Fibroblast of mammary gland (primary cell): ENCODE results near the gene EFNA5.

Experiments
- DNase-seq: peaks from one replicate; pipeline ENCODE4 v3.0.0-alpha.2; 2010; ENCODE audit warnings: low read depth
- H3K4me3 ChIP-seq: 2 replicates; pipeline ENCODE4 v1.5.1; 2011; ENCODE audit warnings: low read depth, mild to moderate bottlenecking, low read length, moderate library complexity; ENCODE audit not compliant: control insufficient read depth
- TF ChIP-seq, protein P1 (sequence below): conservative IDR thresholded peaks from 2 replicates; pipeline ENCODE4 v1.5.1; 2011; ENCODE audit warnings: low read depth, low read length, inconsistent platforms; ENCODE audit not compliant: control insufficient read depth, insufficient read depth

EFNA5 gene

GRCh38 chr5:107519900-107520354, 150.8 kb downstream of the EFNA5 start:
- TF ChIP-seq, protein P1, sequence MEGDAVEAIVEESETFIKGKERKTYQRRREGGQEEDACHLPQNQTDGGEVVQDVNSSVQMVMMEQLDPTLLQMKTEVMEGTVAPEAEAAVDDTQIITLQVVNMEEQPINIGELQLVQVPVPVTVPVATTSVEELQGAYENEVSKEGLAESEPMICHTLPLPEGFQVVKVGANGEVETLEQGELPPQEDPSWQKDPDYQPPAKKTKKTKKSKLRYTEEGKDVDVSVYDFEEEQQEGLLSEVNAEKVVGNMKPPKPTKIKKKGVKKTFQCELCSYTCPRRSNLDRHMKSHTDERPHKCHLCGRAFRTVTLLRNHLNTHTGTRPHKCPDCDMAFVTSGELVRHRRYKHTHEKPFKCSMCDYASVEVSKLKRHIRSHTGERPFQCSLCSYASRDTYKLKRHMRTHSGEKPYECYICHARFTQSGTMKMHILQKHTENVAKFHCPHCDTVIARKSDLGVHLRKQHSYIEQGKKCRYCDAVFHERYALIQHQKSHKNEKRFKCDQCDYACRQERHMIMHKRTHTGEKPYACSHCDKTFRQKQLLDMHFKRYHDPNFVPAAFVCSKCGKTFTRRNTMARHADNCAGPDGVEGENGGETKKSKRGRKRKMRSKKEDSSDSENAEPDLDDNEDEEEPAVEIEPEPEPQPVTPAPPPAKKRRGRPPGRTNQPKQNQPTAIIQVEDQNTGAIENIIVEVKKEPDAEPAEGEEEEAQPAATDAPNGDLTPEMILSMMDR = no peak
- H3K4me3 ChIP-seq = no peak overlapping the region
- peak; percentile 21 for DNase-seq

DNA sequence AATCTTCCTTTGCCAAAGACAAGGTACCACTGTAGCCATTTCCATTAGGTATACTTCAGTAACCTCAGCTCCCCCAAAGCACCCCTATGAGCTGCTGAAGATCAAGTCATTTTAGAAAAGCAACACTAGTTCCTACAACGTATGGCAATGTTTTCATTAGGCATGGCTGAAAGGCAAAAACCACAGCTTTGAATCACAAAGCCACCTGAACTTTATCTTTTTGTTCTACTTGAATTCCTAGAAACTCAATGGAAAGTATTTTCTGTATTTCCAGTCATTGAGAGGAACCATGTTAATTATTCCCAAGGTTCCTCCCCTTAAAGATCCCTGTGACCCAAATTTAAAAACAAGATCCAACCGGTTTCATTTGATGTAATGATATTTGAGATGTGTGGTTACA, 152.1 kb downstream of the EFNA5 start:
- TF ChIP-seq, protein P1 = no peak
- DNase-seq = no peak
- no peak overlapping the region for H3K4me3 ChIP-seq

- TF ChIP-seq, protein P1 = no peak
- H3K4me3 ChIP-seq = no peak overlapping the region
- no peak for DNase-seq
These were observed 152.5 kb downstream of the EFNA5 start for GRCh38 chr5:107518190-107518589.

DNA sequence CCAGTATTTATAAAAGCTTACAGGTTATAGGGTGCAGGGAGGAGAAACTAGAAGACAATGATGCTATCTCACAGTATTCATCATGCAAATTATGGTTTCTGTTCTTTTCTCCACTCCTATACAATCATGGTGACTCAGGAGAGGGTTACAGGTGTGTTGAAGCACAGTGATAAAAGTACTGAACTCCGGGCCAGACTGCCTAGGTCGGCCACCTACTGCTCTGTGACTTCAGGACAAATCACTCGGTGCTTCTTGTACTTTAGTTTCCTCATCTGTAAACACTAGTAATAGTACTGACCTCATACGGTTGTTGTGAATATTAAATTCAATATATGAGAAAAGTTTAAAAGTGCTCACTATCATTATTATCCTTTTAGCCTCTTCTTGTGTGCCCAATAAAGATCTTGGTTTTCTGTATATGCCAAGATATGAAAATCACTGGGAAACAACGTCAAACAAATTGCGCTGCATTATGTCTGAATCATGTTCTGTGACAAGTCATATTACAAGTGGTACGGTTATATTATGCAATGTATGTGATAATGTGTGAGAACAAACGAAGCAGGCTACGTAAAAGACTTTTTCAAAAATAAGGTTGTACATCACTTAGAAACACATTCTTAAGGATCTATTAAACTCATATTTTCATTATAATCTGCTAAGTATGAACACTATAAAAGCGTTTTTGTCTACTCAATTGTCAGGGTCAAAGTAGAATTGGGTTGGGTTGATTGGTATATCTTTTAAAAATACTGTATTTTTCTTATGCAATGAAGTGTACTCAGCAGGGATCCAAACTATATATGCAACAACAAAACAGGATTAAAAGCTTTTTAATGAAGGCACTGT, 153.3 kb downstream of the EFNA5 start:
- no peak for DNase-seq
- H3K4me3 ChIP-seq = no peak overlapping the region
- TF ChIP-seq, protein P1 = no peak

GRCh38 chr5:107516452-107517184, 154.1 kb downstream of the EFNA5 start:
- no peak overlapping the region for H3K4me3 ChIP-seq
- TF ChIP-seq, protein P1 = no peak
- peak; percentile 74 for DNase-seq

GRCh38 chr5:107515521-107516080, 155.1 kb downstream of the EFNA5 start:
- no peak overlapping the region for H3K4me3 ChIP-seq
- TF ChIP-seq, protein P1 = no peak
- no peak for DNase-seq
